PFSK-1 (cell line): ENCODE data around the gene LCE3D. TPM values are rescaled to one million over a fixed set of nuclear protein-coding genes. Genes with fewer than 3 reads are reported as not detected.

Experiments used
- FOXP2 ChIP-seq: optimal IDR thresholded peaks from 2 replicates; pipeline ENCODE3; 2011; ENCODE audit warnings: borderline replicate concordance, control low read depth, inconsistent platforms; ENCODE audit not compliant: insufficient read depth; ENCODE audit errors: extremely low read length, extremely low read depth
- POLR2AphosphoS5 ChIP-seq: IDR thresholded peaks from 2 replicates; pipeline ENCODE4 v1.6.1; 2012; ENCODE audit warnings: low read depth, mild to moderate bottlenecking, control low read depth, low read length, moderate library complexity
- SIN3A ChIP-seq: IDR thresholded peaks from 2 replicates; pipeline ENCODE4 v1.6.1; 2012; ENCODE audit warnings: mild to moderate bottlenecking, low read length, moderate library complexity, borderline replicate concordance; ENCODE audit not compliant: insufficient read depth
- TAF1 ChIP-seq: IDR thresholded peaks from 2 replicates; pipeline ENCODE4 v1.6.1; 2012; ENCODE audit warnings: low read length, control low read depth, borderline replicate concordance; ENCODE audit not compliant: insufficient read depth
- polyA plus RNA-seq: library from polyadenylated mRNA; unstranded; fragments of >200 nt; gene quantifications from one replicate; pipeline ENCODE4 v1.2.1, GENCODE V29; 2012; ENCODE audit warnings: low read depth, missing spikeins; ENCODE audit not compliant: insufficient read length
- TF ChIP-seq, protein P1 (sequence below), 2 experiments: IDR thresholded peaks; 2 replicates each; pipeline versions ENCODE4 v1.6.1 to v1.8.0; 2011 to 2012; ENCODE audit warnings: low read depth in 2 of 2, low read length in 2 of 2, control low read depth in 1 of 2, inconsistent platforms in 1 of 2, mild to moderate bottlenecking in 1 of 2, moderate library complexity in 1 of 2; ENCODE audit not compliant: insufficient read depth in 1 of 2

LCE3D gene, protein sequence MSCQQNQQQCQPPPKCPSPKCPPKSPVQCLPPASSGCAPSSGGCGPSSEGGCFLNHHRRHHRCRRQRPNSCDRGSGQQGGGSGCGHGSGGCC
- not detected for polyA plus RNA-seq

DNA sequence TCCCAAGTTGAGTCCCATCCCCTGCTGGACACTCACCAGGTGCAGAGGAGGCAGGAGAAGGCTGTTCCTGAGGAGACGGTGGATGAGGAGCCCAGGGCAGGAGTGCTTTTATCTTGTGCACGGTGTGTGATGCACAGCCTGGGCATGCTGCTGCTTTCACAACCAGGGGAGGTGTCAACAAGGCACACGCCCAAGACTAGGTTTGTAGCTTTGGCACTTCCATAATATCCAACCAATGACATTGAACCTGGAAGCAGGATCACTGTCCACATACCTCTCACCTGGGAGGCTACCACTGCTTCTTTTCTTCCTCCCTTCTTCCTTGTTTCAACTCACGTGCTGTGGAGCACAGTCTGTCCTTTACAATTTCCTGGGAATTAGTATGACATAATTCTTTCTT is at the start of gene LCE3D:
Gene LCE3D, minus strand, starts transcription at position 84 of the 400 bp plus-strand sequence. CDS start 580 bp downstream, outside the sequence.
- no peak for TF ChIP-seq SIN3A
- TF ChIP-seq POLR2AphosphoS5, result no peak

DNA sequence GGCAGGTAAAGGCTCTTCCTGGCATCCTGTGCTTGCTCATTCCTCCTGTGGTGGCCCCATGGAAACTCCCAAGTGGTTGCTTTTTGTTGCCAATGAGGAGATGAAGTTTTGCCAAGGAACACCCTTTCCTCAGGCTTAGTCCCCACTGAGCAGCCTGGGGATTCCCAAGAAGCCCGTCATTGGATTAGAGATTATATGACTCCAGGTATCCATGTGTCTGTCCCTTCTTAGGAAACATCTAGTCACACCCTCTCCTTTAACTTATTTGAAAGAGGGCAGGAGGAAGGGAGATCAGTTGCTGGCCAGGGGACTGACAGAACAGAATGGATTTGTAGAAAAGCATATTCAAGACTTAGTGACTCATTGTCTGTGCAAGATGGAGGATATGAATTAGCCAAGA is 46.4 kb upstream of the LCE3D start:
- TF ChIP-seq POLR2AphosphoS5 (no peak), FOXP2 (no peak), SIN3A (no peak), TAF1 (no peak)
- TF ChIP-seq, protein P1, sequence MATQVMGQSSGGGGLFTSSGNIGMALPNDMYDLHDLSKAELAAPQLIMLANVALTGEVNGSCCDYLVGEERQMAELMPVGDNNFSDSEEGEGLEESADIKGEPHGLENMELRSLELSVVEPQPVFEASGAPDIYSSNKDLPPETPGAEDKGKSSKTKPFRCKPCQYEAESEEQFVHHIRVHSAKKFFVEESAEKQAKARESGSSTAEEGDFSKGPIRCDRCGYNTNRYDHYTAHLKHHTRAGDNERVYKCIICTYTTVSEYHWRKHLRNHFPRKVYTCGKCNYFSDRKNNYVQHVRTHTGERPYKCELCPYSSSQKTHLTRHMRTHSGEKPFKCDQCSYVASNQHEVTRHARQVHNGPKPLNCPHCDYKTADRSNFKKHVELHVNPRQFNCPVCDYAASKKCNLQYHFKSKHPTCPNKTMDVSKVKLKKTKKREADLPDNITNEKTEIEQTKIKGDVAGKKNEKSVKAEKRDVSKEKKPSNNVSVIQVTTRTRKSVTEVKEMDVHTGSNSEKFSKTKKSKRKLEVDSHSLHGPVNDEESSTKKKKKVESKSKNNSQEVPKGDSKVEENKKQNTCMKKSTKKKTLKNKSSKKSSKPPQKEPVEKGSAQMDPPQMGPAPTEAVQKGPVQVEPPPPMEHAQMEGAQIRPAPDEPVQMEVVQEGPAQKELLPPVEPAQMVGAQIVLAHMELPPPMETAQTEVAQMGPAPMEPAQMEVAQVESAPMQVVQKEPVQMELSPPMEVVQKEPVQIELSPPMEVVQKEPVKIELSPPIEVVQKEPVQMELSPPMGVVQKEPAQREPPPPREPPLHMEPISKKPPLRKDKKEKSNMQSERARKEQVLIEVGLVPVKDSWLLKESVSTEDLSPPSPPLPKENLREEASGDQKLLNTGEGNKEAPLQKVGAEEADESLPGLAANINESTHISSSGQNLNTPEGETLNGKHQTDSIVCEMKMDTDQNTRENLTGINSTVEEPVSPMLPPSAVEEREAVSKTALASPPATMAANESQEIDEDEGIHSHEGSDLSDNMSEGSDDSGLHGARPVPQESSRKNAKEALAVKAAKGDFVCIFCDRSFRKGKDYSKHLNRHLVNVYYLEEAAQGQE (IDR thresholded peaks at IDR 0.05; ENCODE audit: insufficient read depth in 1 of 2, low read depth in 2 of 2, low read length in 2 of 2), result no peak

DNA sequence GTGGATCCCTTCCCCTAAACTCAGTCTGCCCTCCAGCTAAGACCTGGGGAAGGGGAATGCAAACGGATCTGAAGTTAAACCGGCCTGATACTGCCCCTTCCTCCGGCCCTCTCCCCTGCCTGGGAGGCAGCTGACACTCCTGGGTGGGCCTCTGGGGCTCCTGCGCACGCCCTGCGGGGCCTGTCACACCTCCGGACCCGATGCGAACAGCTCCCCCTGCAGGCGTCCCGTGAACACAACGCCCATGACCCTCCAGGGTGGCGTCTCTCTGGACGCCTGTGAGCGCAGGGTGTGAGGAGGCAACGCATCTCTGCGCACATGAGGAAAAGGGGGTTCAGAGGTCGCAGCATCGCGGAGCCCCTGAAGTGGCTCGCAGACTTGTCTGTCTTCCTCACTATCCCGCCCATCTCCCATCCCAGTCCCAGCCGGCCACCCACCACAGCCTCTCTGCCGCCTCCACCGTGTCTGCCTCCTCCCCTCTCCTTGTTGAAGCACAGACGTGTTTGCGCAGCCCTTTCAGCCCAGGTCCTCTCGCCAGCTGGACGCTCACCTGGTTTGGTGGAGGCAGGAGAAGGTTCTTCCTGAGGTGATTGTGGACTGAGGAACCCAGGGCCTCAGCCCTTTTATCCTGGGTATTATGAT is 43.0 kb upstream of the LCE3D start:
- TF ChIP-seq SIN3A (no peak), POLR2AphosphoS5 (no peak), TAF1 (no peak), FOXP2 (no peak)
- TF ChIP-seq, protein P1 (IDR thresholded peaks at IDR 0.05; ENCODE audit: insufficient read depth in 1 of 2, low read depth in 2 of 2, low read length in 2 of 2), result no peak

DNA sequence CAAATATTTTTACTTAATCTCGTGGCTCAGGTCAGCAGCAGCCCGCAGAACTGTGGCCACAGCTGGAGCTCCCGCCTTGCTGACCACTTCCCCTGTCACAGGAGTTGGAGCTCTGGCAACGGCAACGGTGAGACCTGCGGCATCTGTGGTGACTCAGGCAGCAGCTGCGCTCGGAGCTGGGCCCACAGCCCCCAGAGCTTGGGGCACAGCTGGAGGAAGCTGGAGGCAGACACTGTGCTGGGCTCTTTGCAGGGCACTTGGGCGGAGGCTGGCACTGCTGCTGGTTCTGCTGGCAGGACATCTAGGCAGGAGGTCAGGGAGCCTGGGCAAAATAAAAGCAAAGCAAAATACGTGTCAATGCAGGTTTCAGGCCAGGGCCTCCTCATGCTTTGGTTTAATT is 42.5 kb upstream of the LCE3D start, which contains the start of gene LCE3A:
Gene LCE3A, minus strand, starts transcription at position 301 of the 400 bp plus-strand sequence. Its CDS starts 0 bp downstream, at position 301.
- no peak for TF ChIP-seq TAF1
- no peak for TF ChIP-seq POLR2AphosphoS5
- no peak for TF ChIP-seq SIN3A
- TF ChIP-seq, protein P1 (IDR thresholded peaks at IDR 0.05; ENCODE audit: insufficient read depth in 1 of 2, low read depth in 2 of 2, low read length in 2 of 2), result no peak
- TF ChIP-seq FOXP2, result no peak

DNA sequence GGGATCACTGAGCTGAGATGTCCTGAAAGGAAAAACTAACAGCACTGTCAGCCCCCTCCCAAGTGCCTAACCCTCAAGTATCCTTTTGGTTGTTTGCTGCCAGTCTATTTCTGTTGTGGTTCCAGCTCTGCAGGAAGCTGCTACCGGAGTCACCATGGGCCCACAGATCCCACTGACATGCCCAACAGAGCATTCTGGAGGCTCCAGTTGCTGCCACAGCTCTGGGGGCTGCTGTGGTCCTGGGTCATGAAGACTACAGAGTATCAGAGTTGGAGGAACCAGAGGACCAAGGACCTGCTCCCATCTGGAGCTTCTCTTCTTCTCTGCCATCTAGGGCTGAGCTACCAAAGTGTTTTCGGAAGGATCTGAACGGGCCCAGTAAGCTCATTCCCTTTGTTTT is 41.7 kb upstream of the LCE3D start:
- TF ChIP-seq TAF1 (no peak), FOXP2 (no peak), SIN3A (no peak)
- TF ChIP-seq, protein P1 (IDR thresholded peaks at IDR 0.05; ENCODE audit: insufficient read depth in 1 of 2, low read depth in 2 of 2, low read length in 2 of 2), result no peak
